ENCODE measurements around the gene SLC6A7.

The SLC6A7 gene

GRCh38 chr5:150175076-150175475, 14.8 kb upstream of the SLC6A7 start:
- DNase-seq, result no peak

- no peak for DNase-seq
These were observed 14.3 kb upstream of the SLC6A7 start for GRCh38 chr5:150175536-150175935.

- no peak for DNase-seq
These were observed 13.0 kb upstream of the SLC6A7 start for GRCh38 chr5:150176745-150177477.

GRCh38 chr5:150177721-150178120, 12.1 kb upstream of the SLC6A7 start:
- no peak for DNase-seq

GRCh38 chr5:150178262-150178661, 11.6 kb upstream of the SLC6A7 start:
- no peak for DNase-seq

GRCh38 chr5:150179019-150179620, 10.7 kb upstream of the SLC6A7 start:
- DNase-seq, result no peak

GRCh38 chr5:150180241-150181026, 9.4 kb upstream of the SLC6A7 start:
- DNase-seq, result no peak

GRCh38 chr5:150181027-150181426, 8.8 kb upstream of the SLC6A7 start:
- DNase-seq, result no peak

GRCh38 chr5:150181766-150182545, 7.9 kb upstream of the SLC6A7 start:
- DNase-seq, result no peak

GRCh38 chr5:150182774-150183173, 7.1 kb upstream of the SLC6A7 start:
- no peak for DNase-seq

- DNase-seq, result no peak
These were observed 6.4 kb upstream of the SLC6A7 start for GRCh38 chr5:150183436-150183835.

- no peak for DNase-seq
These were observed 5.9 kb upstream of the SLC6A7 start for GRCh38 chr5:150184006-150184405.

GRCh38 chr5:150184990-150185912, 4.6 kb upstream of the SLC6A7 start:
- no peak for DNase-seq

- no peak for DNase-seq
These were observed 3.7 kb upstream of the SLC6A7 start for GRCh38 chr5:150186137-150186536.

- no peak for DNase-seq
These were observed 3.0 kb upstream of the SLC6A7 start for GRCh38 chr5:150186897-150187296.

GRCh38 chr5:150188146-150188842, 1.6 kb upstream of the SLC6A7 start:
- DNase-seq, result no peak

GRCh38 chr5:150189326-150189725, 536 bp upstream of the SLC6A7 start:
- no peak for DNase-seq

GRCh38 chr5:150190503-150190979, 679 bp downstream of the SLC6A7 start:
- DNase-seq, result no peak

GRCh38 chr5:150190987-150191386, 1.1 kb downstream of the SLC6A7 start:
- DNase-seq, result no peak

GRCh38 chr5:150192462-150192861, 2.6 kb downstream of the SLC6A7 start:
- DNase-seq, result no peak
